DMS79 (cell line): ENCODE measurements around the gene BCL2.

Source experiments
- DNase-seq: peaks from one replicate; lab custom pipeline; 2025; lab: John Stamatoyannopoulos, UW

The BCL2 gene

GRCh38 chr18:63155910-63156773 is 163.4 kb downstream of the BCL2 start:
- DNase-seq: peak; percentile 94

- peak; percentile 94 for DNase-seq
Observed at GRCh38 chr18:63155169-63155852, 164.3 kb downstream of the BCL2 start.

GRCh38 chr18:63154350-63155152 is 165.0 kb downstream of the BCL2 start:
- no peak for DNase-seq

- peak; percentile 78 for DNase-seq
Observed at GRCh38 chr18:63152791-63153190, 166.8 kb downstream of the BCL2 start.

DNA sequence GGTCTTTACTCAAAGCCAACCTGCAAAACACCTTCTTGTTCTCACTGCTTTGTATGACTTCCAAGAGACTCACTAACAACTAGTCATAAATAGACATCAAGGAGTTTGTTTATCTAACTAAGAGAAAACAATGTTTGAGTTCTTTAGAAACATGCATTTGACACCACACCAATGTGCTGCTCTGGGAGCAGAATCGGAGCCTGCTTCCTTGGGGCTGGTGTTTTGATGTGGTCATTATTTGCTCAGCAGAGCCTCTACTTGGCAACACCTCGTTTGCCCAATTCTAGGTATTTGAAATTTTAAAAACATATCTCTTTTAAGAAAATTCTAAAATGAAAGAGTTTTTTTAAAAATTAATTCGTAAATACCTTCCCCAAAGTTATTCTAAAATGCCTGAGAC is 167.5 kb downstream of the BCL2 start:
- DNase-seq: no peak

DNA sequence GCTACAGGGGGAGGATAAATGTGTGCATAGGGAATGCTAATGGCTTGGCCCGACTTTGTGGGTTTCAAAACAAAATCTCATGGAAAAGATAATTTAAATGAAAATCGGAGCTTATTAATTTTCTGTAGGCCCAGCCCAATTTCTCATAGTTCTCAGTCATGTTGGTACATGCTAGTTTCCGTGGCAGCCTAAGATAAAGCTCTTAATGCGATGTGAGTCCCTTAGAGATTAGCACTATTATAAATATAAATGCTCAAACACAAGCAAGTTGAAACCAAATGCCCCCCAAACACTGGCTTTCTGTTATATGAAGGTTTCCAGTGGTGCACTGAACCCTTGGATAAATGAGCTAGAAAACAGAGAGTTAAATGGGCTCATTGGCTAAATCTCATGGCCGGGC is 168.0 kb downstream of the BCL2 start:
- DNase-seq: no peak

GRCh38 chr18:63150942-63151421 is 168.6 kb downstream of the BCL2 start:
- DNase-seq: no peak

- no peak for DNase-seq
Observed at GRCh38 chr18:63150326-63150725, 169.2 kb downstream of the BCL2 start.

DNA sequence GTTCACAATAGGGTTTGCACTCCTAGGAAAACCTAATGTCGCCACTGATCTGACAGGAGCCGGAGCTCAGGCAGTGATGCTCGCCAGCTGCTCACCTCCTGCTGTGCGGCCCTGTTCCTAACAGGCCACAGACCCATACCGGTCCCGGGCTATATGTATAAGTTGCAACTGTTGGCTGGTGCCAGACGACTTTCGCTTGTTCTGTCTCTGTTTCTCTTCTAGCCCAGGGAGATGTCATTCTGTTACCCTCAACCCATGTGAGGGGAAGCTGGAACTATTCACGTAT is 170.3 kb downstream of the BCL2 start:
- no peak for DNase-seq

DNA sequence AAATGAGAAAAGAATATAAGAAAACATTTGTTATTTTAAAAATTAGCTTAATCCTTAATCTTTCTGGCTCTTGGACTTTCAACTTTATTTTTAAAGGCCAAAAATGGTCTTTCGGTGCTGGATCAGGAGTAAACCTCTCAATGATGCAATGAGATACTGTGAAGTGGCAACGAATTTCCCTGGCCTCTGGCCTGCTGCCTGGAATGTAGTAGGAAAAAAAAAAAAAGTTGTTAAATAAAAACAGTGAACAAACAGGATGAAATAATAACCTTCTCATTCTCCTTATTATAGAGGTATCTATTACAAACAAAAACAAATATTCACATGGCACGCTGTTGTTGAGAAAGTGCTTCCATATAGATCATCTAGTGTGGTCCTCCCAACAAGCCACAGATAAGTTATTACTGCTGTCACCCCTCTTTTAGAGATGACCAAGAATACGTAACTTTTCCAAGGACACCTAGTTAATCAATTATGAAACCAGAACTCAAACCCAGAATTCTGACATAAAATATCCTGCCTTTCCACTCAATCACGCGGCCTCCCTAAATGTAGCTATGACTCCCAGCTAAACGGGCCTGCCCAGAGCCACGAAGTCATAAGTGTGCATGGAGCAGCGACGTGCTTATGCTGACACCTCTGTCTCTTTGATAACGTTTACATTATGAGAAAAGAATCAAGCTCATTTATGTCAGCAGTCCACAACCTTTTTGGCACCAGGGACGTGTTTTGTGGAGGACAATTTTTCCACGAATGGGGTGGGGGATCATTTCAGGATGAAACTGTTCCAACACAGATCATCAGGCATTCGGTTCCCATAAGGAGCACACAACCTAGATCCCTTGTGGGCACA is 170.9 kb downstream of the BCL2 start:
- no peak for DNase-seq

- DNase-seq: no peak
Observed at GRCh38 chr18:63147973-63148372, 171.6 kb downstream of the BCL2 start.

DNA sequence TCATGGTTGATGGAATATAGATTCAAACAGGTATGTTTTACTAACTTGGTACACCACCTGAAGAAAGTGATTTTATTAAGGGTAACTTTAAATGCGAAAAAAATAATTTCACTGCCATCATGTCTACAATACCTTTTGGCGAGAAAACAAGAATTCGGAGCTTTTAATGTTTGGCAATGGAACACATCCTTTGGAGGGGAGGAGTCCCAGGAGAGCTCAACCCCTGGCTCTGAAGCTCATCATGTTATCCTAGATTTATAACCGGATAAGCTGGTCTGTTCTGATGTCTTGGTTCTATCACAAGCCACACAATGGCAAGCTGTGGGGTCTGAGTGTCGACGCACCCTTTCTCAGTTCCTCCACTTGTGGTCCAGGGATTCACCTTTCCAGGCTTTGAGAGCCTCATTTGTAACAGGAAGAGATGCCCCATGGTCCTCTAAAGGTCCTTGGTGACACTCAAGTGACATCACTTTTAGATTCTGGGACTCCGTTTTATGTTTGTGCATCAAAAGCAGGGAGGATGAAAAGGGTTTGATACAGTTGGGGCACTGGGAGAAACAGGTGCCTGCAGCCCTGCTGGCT is 172.7 kb downstream of the BCL2 start:
- no peak for DNase-seq

DNA sequence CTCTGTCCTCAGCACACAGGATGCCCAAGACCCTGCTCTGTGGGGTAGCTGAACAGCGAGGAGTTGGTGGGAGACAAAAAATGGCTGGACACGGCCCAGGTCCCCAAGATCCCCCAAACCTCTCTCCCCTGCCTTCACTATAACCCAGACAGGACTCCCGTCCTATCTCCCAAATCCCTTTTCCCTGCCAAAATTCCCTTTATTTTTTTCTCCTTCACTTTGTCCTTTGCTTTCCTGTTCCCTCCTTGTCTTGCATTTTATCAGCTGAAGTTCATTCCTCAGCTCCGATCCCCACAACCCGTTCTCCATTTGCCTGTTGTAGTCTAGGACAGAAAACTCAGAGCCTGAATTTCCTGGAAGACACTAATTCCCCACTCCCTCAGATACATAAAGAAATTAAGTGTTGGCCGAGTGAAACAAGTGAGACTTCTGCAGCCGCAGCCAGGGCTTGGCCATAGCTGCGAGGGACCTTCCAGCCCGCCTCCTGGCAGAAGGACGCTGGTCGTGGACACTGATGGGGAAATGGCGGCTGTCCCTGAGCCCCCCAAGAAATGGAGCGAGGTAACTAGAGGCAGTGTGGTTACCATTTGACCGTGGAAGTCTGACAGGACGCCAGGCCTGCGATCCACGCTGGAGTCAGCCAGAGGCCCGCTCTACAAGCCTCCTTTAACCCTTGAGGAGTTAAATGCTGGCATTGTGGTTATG is 173.6 kb downstream of the BCL2 start:
- DNase-seq: no peak

- DNase-seq: no peak
Observed at GRCh38 chr18:63145166-63145850, 174.3 kb downstream of the BCL2 start.

- DNase-seq: no peak
Observed at GRCh38 chr18:63144748-63145147, 174.8 kb downstream of the BCL2 start.

- DNase-seq: no peak
Observed at GRCh38 chr18:63143330-63143771, 176.2 kb downstream of the BCL2 start.

GRCh38 chr18:63142594-63143225 is 176.9 kb downstream of the BCL2 start:
- no peak for DNase-seq

DNA sequence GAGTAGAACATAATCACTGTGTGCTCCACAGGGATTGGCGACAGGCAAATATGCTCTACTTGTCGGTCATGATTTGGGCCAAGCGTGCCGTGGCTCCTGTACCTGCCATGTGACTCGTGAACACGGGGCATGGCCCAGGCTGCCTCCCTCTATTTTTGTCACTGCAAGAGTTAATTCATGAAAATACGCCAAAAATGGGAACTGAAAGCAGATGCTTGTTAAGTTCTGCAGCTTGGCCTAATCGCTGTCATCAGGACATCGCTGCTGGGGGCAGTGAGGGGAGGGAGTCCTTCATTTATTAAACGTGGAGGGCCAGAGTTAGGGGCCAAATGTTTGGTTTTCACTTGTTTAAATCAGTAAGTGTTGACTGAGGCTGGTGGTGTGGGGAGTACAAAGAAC is 177.8 kb downstream of the BCL2 start:
- DNase-seq: no peak

GRCh38 chr18:63140997-63141777 is 178.4 kb downstream of the BCL2 start:
- no peak for DNase-seq
